Adrenal gland (tissue), 5 donors: ENCODE data around the gene UNK.

ENCODE experiments used
- CTCF ChIP-seq, 6 experiments: fragments of 450-650 bp in 4 of 6; fragments of 200-600 bp in 2 of 6; sonication (generic) in 1 of 6; IDR thresholded peaks; 1 replicate in 5 of 6; 2 replicates in 1 of 6; pipeline versions ENCODE4 v1.5.1 to v1.8.0; 2016 to 2021; ENCODE audit warnings: antibody characterized with exemption in 6 of 6, mild to moderate bottlenecking in 2 of 6, moderate library complexity in 1 of 6
- POLR2A ChIP-seq, 2 donors: fragments of 450-650 bp; IDR thresholded peaks; one replicate each; pipeline ENCODE4 v1.6.1; 2017; ENCODE audit warnings: antibody characterized with exemption in 2 of 2, mild to moderate bottlenecking in 2 of 2, moderate library complexity in 1 of 2
- donor health status: DM: no; HTN: no; CAD: no.

- TF ChIP-seq CTCF (IDR thresholded peaks at IDR 0.05), result no peak
- no peak for TF ChIP-seq POLR2A (IDR thresholded peaks at IDR 0.05)
These were observed 53.8 kb downstream of the UNK start for GRCh38 chr17:75838410-75838809.
